Lung microvascular endothelial cell (primary cell): Measurements from ENCODE around the gene RPF1. TPM values are rescaled to one million over a fixed set of nuclear protein-coding genes. Genes with fewer than 3 reads are reported as not detected.

ENCODE experiments used
- total RNA-seq: library from RNA; depleted of rRNA; stranded (reverse); fragments of >200 nt; gene quantifications from 2 replicates; pipeline ENCODE4 v1.2.1, GENCODE V29; 2014

RPF1 gene
- total RNA-seq, 1 donor from 2014 or later: 23.4 TPM

Other genes with a start within 250 kb of the RPF1 start
- 0.20 and 1.7 TPM in 2 replicates for gene SAMD13, start 177.6 kb upstream of the RPF1 start, total RNA-seq
- gene DNASE2B, start 80.8 kb upstream of the RPF1 start, total RNA-seq: not detected in 2 replicates
- 0.22 and 0.99 TPM in 2 replicates for gene SPATA1, start 27.1 kb downstream of the RPF1 start, total RNA-seq
- gene GNG5, start 27.3 kb downstream of the RPF1 start, total RNA-seq: 11.1 and 17.7 TPM in 2 replicates
- gene CTBS, start 95.2 kb downstream of the RPF1 start, total RNA-seq: 3.1 and 4.6 TPM in 2 replicates
- 0.60 and 0.87 TPM in 2 replicates for gene SSX2IP, start 211.2 kb downstream of the RPF1 start, total RNA-seq